GM19397 (cell line): ENCODE results near the gene RPTN.
"Not testable (repeated sequence)": the region's sequence is repeated elsewhere in the genome, so short reads cannot be mapped to it uniquely, and the experiment has no call there.

Source experiments
- ATAC-seq: cut with Tn5 transposase; IDR thresholded peaks from one replicate; pipeline ENCODE4 v1.9.1; 2021; ENCODE audit warnings: mild to moderate bottlenecking, moderate library complexity; ENCODE audit not compliant: unreplicated experiment

RPTN gene

DNA sequence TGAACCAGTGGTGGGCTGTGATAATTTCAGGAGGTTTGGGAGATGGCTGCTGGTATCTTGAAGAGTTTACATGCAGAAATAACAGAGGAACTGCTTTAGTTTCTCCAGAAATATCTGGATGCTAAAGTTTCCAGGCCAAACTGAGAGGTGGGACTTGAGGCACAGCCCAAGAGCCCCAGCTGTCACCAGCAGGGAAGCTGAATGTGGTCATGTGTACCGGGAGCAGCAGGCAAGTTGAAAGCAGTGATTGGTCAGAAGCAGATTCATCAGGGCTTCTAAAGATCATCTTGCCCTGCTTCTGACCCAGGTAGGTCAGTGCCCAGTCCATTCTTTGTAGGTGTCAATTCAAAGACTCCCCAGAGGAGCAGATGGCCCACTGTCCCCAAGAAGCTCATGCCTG, 7.9 kb upstream of the RPTN start:
- ATAC-seq: no peak

DNA sequence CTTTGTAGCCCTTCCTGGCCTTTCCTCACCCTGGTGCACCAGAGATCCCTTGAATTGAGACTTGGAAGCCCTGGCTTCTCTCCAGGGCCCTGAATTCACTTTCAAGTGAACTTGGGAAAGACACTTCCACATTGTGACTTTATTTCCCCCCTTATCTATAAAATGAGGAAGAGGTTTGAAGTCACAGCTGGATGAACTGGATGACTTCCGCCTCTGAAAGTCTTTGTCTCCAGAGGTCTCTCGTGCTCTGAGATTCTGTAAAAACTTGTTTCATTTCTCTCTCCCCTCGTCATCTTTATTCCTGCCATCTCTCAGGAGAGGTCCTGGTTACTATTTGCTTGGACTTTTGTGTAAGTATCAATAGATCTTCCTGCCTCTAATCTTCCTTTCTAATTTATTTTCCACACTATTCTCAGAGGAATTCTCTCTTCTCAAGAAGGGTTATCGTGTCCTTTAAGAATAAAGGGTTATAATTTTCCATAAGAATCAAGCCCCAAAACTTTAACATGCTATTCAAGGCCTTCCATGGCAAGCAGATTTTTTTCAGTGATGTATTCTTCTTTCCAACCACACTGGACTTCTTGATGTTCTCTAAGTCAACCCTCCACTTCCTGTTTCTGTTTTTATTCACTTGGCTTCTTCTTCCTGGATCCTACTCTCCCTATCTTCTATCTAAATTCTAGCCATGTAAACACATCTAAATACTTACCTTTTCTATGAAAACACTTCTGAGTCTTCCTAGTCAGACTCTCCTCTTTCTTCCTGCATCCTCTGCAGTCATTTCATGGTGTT, 6.5 kb upstream of the RPTN start:
- ATAC-seq: no peak

DNA sequence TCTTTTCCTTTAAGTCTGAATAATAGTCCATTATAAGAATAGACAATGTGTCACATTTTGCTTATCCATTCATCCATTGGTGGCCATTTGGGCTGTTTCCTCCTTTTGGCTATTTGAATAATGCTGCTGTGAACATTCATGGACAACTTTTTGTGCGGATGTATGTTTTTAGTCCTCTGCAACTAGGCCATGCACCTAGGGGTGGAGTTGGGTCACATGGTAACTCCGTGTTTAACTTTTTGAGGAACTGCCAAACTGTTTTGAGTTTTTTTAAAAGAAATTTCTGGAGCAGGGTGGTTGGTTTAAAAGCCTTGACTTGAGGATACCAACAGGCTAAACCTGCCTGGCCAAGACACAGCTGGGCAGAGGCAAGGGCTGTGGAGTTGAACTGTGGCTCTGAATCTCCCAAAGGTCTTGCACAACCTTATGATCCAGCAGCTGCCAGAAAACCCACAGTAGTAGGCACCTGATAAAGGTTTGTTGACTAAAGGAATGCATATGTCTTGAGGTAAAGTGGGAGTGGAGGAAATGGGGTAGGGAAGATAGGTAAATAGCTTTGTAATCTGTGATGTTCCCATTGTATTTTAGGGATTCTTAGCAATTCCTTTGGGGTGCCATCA, 5.6 kb upstream of the RPTN start:
- no peak for ATAC-seq

DNA sequence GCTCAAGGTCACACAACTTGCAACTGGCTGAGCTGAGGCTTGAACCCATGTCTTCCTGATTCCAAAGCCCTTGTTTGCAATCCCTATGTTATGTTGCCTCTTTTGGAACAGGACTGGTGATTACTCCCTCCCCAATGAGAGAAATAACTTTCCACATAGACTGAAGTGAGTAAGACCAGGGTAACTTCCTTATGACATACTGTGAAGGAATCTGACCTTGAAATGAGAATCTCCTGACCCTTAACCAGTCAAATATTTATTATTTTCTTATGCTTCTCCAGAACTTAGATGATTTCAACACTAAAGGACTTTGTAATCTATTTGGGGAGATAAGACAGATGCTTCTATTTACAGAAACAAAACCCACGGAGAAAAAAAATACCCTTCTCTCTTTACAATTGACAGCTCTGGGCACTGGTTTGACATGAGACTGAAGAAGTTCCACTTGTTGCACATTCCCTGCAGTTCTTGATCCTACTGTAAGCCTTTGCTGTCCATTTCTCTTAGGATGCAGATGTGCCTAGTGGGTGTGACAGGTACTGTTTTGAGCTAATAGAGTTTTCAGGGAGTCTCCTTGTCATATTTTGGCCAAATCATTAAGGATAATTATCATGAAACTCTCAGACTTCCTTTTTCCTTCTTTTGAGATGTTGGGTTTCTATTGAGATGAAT, 3.9 kb upstream of the RPTN start:
- no peak for ATAC-seq

DNA sequence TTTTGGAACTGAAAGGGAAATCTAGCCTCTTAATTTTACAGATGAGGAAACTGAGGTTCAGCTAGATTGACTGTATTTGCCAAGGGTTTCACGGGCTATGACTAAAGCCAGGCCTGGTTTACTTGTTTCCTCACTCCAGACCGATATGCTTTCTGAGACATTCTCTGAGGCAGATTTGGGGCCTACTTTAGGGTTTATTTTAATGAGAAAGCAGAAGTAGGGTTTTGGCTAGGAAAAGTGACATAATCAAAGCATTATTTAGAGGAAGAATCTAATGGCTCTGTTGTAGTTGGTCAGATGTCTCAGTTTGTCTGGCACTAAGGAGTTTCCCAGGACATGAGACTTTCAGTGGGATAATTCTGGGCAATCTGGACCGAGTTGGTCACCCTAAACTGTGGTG, 1.5 kb upstream of the RPTN start:
- no peak for ATAC-seq

DNA sequence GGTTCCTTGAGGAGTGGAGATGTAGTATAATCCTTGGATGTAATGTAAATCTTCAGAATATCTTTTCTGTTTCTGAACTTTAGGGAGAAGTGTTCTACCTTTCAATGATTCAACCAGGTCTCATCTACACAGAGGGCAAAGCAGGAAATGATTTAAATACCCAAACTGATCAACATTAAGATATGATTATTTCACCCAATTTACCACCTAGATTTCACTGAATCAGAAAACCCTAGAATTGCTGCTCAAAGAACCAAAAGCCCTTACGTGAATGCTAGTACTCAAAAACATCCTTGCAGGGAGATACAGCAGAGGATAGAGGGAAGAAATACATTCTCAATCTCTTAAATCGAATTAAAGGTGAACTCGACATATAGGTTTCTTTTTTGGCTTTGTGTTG, 5.0 kb downstream of the RPTN start:
- no peak for ATAC-seq

DNA sequence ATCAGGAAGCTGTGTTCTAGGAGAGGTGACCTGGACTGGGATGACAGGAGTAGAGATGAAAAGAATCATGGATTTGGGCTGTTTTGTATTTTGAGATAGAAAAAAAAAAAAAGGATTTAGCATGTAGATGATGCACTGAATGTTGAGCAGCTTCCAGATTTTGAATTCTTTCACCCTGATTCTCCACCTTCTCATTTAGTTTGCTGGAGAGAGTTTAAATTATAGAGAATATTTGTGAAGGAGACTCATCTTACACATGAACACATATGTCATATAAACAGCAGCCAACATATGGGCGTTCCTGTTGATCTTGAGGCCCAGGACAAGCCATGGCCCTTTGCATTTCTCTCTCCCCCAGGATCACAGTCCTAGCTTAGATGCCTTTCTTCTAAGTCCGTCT, 7.4 kb downstream of the RPTN start:
- no peak for ATAC-seq

DNA sequence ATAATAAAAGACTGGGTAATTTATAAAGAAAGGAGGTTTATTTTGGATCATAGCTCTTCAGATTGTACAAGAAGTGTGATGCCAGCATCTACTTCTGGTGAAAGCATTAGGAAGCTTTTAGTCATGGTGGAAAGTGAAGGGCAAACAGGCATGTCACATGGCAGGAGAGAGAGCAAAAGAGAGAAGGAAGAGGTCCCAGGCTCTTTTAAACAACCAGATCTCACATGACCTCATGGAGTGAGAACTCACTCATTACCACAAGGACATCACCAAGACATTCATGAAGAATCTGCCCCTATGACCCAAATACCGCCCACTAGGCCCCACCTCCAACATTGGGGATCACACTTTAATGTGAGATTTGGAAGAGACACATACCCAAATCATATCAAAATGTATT, 10.0 kb downstream of the RPTN start:
- ATAC-seq: no peak

DNA sequence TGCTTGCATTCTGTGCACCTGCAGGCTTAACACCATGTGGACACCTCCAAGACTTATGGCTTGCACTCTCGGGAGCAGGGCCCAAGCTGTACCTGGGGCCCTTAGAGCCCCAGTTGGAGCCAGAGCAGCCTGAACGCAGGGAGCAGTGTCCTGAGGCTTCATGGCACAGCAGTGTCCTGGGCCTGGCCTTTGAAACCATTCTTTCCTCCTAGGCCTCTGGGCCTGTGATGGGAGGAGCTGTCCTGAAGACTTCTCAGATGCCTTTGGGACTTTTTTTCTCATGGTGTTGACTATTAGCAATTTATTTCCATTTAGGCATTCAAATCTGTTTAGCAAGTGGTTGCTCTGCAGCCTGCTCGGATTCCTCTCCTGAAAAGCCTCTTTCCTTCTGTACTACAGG, 11.0 kb downstream of the RPTN start:
- no peak for ATAC-seq

DNA sequence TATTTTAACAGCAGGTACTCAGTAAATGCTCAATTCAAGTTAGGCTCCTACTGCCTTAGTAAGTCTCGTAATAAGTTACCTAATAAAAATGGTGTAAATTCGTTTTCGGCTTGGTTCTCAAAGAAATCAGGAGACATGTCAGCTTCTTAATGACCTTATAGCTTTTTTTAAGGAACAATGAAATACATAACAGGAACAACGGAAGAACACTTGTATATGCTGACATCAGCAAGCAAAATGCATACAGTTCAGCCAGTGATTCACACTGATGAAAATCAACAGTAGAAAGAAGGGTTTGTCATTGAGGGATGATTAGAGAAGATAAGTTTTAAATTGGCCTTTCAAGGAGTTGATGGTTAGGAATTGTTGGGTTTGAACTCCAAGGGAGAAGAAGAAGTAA, 13.3 kb downstream of the RPTN start:
- ATAC-seq: no peak

DNA sequence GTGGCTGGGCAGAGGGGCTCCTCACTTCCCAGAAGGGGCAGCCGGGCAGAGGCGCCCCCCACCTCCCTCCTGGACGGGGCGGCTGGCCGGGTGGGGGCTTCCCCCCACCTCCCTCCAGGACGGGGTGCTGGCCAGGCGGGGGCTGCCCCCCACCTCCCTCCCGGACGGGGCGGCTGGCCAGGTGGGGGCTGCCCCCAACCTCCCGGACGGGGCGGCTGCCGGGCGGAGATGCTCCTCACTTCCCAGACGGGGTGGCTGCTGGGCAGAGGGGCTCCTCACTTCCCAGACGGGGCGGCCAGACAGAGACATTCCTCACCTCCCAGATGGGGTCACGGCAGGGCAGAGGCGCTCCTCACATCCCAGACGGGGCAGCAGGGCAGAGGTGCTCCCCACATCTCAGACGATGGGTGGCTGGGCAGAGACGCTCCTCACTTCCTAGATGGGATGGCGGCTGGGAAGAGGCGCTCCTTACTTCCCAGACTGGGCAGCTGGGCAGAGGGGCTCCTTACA, 14.3 kb downstream of the RPTN start:
- not testable (repeated sequence) for ATAC-seq

DNA sequence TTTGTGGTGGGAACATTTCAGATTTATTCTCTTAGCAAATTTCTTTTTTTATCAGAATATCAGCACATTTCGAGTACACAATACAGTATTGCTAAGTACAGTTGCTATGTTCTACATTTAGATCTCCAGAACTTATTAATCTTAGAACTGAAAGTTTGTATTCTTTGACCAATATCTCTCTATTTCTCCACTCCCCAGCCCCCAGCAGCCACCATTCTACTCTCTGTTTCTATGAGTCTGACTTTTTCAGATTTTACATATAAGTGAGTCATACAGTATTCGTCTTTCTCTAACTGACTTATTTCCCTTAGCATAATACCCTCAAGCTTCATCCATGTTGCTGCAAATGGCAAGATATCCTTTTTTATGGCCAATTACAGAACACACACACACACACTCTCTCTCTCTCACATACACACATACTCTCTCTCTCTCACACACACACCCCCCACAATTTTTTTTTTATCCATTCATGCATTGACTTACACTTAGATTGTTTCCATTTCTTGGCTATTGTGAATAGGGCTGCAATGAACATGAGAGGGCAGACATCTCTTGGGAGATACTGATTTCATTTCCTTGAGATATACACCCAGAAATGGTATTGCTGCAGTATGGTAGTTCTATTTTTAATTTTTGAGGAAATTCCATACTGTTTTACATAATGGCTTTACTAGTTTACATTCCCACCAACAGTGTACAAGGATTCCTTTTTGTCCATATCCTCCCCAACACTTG, 15.7 kb downstream of the RPTN start:
- no peak for ATAC-seq

DNA sequence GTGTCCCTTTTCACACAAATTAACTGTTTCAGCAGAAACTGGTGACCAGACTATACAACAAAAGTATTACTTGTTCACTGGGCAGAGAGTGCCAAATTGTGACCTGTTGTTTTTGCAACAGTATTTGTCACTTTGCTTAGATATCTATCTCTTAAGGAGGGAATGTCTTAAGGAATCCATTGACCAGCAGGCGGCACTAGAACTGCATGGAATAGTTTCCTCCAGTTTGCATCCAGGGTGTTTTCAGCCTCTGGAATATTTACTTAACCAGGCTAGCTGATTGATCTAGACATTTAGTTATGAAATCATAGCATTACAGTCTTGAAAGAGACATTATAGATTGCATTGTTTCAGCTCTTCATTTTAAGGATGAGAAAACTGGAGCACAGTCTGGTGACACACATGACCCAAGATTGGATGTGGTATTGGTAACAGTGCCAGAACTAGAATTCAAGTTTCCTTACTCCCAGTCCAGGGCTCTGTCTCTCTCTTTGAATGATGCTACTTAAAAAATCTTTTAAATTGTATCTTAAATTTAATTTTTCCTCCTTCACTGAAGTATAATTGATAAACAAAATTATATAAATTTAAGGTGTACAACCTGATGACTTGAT, 16.9 kb downstream of the RPTN start:
- no peak for ATAC-seq

DNA sequence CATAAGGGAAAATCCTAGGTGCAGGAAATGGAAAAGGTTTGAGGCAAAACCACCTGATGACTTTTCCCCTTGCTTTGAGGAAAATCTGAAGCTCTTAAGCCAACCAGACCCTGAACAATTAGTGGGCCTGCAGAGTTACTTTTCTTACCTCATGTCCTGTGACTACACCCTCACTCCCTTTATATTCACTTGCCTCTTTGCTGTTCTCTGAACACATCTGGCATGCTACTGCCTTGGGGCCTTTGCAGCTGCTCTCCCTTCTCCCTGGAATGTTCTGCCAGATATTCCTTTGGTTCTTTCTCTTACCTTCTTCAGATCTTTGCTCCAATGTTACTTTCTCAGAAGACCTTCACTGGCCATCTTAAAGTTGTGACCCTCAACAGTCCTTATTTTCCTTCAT, 21.8 kb downstream of the RPTN start:
- ATAC-seq: no peak

DNA sequence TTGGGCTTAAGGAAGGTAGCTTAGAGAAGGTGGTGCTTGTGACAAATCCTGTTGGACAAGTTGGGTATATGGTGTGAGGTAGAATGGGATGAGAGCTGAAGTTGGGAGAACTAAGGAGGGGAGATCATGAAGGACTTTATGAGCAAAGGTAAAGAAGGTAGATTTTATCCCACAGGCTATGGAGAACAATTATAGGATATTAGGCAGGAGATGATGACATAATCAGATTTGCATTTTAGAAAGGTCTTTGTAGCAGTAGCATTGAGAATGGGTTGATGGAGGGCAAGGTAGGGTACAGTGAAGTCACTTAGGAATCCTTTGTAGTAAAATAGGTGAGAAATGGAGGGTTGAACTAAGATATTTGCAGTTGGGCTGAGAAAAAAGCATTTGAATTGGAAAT, 28.8 kb downstream of the RPTN start:
- ATAC-seq: no peak

DNA sequence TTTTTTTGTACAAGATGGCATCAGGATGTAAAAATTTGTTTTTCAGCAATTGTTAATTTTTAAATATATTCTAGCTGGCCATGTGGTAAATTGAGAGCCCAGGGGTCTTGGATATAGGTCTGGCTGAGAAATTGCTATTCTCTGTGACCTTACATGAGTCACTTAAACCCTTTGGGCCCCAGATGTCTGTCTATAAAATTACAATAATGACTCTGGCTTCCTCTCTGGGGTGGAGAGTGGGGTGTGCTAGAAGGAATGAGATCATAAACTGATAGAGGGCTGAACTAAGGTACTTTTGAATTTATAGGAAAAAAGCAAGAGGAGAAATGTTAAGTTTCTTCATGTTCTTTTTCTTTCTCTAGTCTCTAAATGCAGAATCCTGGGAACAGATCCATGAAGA, 31.4 kb downstream of the RPTN start:
- ATAC-seq: no peak

DNA sequence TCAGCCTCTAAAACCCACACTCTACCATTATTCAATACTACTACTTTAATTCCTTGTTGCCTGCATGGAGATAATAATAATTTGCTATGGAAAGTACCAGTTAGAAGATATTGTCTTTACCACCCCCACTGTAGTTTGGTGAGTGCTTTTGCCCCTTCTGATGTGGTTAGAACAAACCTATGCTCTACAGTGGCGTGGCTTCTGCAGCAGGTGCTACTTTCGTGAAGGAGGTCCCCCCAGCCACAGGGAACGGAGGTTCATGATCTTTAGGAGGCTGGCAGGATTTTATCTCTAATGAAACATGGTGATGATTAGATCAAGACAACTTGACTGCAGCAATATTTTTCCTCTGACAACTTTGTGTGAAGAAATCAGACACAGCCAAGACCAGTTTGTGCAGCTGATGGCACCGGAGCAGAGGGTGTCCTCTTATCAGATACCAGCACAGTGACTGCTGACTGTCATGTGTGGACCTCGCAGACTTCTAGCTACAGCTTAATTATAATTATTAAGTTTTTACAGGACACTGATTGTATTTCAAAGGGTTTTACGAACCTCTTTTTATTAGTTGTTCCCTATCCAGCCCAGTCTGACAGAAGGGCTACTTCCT, 33.1 kb downstream of the RPTN start:
- no peak for ATAC-seq

DNA sequence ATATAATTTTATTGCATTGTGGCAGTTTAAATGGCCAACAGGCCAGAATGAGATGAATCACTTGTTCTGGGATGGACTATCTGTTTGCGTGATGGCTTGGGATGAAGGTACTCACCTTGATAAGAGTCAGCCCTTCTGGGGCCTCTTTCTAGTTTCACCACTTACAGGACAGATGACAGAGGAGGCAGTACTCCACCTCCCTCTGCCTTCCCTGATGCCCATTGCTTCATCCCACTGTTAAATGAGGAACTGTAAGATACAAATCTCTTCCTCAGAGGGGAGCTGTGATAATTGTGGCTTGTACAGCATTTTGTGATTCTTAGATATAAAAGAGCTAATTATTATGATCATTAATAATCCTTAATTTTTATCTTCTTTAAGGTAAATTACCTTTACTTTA, 40.1 kb downstream of the RPTN start:
- no peak for ATAC-seq

DNA sequence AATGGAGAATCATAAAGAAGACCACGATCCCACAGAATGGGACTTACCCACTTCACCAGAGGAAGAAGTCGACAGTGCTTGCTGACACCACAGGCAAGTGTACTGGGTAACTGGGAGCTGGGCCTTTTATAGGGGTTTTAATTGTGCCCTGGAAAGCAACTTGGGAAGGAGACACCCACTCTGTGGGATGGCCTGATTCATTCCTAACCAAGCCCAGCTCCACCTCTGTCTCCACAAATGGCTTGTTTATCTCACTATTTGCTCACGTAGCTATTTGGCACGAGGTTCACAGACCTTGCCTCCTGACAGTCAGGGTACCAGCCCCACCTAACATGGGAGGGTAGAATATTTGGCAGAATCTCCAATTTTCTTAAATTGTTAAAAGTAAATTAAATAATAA, 43.7 kb downstream of the RPTN start, which contains the start of gene TCHH:
TSS of gene TCHH (minus strand) at position 101 of the 400 bp plus-strand sequence. CDS start 1,364 bp downstream, outside the sequence.
- ATAC-seq: no peak

DNA sequence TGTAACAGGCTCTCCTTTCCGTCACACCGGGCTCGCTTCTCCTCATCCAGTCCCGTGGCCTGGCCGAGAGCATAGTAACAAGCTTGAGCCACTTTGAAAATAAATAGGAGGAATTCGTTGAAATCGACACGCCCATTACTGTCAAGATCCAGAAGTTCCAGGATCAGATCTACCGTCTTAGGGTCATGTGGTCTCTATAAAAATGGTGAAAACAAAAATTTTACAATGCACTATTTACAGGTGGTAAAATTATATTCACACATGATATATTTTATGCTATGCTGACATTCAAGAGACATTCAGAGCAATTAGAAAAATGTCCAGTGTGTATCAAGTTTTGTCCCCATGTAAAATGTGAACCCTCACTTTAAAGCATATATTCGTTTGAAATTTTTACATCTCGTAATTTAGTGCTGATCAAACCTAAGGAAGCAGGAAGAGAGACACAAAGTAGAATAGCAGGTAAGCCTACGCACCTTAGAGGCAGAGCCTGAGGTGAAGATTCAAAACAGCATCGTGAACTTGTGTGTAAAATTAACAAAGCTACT, 46.1 kb downstream of the RPTN start:
- ATAC-seq: no peak
